KMS-11 (cell line): ENCODE measurements around the gene OR1N1.

Experiments used
- H2AFZ ChIP-seq: fragments of 200-600 bp; sonication (generic); 2 replicates; pipeline ENCODE4 v1.6.1; 2016; ENCODE audit warnings: antibody characterized with exemption, mixed run types, low read depth
- H3K27ac ChIP-seq: fragments of 200-600 bp; sonication (generic); 2 replicates; pipeline ENCODE4 v1.6.1; 2016; ENCODE audit warnings: mild to moderate bottlenecking, mixed run types
- H3K27me3 ChIP-seq: fragments of 200-600 bp; sonication (generic); 2 replicates; pipeline ENCODE4 v1.6.1; 2017; ENCODE audit warnings: mild to moderate bottlenecking, low read depth, mixed run types, moderate library complexity; ENCODE audit not compliant: insufficient read depth
- H3K36me3 ChIP-seq: fragments of 200-600 bp; sonication (generic); 2 replicates; pipeline ENCODE4 v1.6.1; 2017; ENCODE audit warnings: mild to moderate bottlenecking, mixed run types; ENCODE audit not compliant: insufficient read depth
- H3K4me1 ChIP-seq: fragments of 200-600 bp; sonication (generic); 2 replicates; pipeline ENCODE4 v1.6.1; 2016; ENCODE audit warnings: mild to moderate bottlenecking, low read depth, mixed run types; ENCODE audit not compliant: poor library complexity, severe bottlenecking
- H3K4me2 ChIP-seq: fragments of 200-600 bp; sonication (generic); 2 replicates; pipeline ENCODE4 v1.7.0; 2016; ENCODE audit warnings: mild to moderate bottlenecking, mixed run types
- H3K4me3 ChIP-seq: fragments of 200-600 bp; sonication (generic); IDR thresholded peaks from 2 replicates; pipeline ENCODE4 v1.6.1; 2017; ENCODE audit warnings: low read depth, low read length, mixed read lengths; ENCODE audit not compliant: insufficient read depth
- H3K79me2 ChIP-seq: fragments of 200-600 bp; sonication (generic); 2 replicates; pipeline ENCODE4 v1.6.1; 2016; ENCODE audit warnings: low read depth, mixed run types; ENCODE audit not compliant: insufficient read depth
- H3K9ac ChIP-seq: fragments of 200-600 bp; sonication (generic); 2 replicates; pipeline ENCODE4 v1.6.1; 2016; ENCODE audit warnings: mild to moderate bottlenecking, mixed run types
- H4K20me1 ChIP-seq: fragments of 200-600 bp; sonication (generic); 2 replicates; pipeline ENCODE4 v1.6.1; 2016; ENCODE audit warnings: mild to moderate bottlenecking, mixed run types; ENCODE audit not compliant: insufficient read depth
- TF ChIP-seq, protein P1 (sequence below): fragments of 200-600 bp; sonication (generic); conservative IDR thresholded peaks from 2 replicates; pipeline ENCODE4 v1.6.1; 2017; ENCODE audit warnings: low read depth, mild to moderate bottlenecking, antibody characterized with exemption, low read length, moderate library complexity, mixed read lengths

The OR1N1 gene

DNA sequence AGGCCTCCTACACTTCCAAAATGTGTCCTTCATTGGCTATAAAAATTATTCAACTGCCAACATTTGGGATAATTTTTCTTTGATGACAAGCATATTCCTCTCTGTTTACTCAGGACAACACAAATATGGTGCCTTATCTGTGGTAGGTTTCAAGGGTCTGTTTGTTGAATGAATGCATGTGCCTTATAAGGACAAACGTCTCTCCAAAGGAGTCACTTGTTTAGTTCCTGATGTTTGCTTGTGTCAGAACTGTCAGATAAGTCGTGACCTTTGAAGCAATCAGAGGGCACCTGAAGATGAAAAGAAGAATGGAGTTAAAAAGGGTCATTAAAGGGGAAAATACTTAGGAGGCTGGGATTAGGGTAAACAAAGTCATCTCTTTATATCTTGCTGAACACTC lies 20.1 kb downstream of the OR1N1 start:
- Histone ChIP-seq H2AFZ (no peak overlapping the region), H4K20me1 (no peaks in the 10 kb centered on the region), H3K36me3 (no peaks in the 10 kb centered on the region), H3K4me3 (no peak overlapping the region), H3K79me2 (no peaks in the 10 kb centered on the region), H3K27ac (no peak overlapping the region), H3K9ac (no peak overlapping the region), H3K4me2 (no peak overlapping the region), H3K27me3 (no peaks in the 10 kb centered on the region), H3K4me1 (no peaks in the 10 kb centered on the region)
- TF ChIP-seq, protein P1, sequence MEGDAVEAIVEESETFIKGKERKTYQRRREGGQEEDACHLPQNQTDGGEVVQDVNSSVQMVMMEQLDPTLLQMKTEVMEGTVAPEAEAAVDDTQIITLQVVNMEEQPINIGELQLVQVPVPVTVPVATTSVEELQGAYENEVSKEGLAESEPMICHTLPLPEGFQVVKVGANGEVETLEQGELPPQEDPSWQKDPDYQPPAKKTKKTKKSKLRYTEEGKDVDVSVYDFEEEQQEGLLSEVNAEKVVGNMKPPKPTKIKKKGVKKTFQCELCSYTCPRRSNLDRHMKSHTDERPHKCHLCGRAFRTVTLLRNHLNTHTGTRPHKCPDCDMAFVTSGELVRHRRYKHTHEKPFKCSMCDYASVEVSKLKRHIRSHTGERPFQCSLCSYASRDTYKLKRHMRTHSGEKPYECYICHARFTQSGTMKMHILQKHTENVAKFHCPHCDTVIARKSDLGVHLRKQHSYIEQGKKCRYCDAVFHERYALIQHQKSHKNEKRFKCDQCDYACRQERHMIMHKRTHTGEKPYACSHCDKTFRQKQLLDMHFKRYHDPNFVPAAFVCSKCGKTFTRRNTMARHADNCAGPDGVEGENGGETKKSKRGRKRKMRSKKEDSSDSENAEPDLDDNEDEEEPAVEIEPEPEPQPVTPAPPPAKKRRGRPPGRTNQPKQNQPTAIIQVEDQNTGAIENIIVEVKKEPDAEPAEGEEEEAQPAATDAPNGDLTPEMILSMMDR, result no peak

DNA sequence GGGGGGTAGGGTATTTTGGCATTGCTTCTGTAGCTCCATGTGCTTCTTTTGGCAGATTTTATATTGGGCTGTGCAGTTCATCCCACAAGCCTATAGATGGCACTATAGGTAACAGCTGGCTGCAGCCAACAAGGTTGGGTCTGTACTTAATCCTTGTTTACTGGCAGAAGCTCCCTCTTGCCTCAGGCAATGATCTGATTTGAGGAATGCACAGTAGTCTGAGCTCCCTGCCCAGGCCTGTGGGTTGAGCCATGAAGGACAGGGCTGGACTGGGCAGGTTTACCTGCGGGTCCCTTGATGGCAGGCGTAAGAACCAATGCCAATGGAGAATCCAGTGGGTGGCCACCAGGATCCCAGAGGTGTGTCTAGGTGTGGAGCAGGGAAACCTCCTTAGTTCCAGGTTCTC lies 28.2 kb downstream of the OR1N1 start:
- H3K4me1 ChIP-seq, result no peaks in the 10 kb centered on the region
- no peak overlapping the region for H3K4me3 ChIP-seq
- no peak overlapping the region for H3K27ac ChIP-seq
- H3K27me3 ChIP-seq, result no peaks in the 10 kb centered on the region
- no peak overlapping the region for H3K9ac ChIP-seq
- H3K36me3 ChIP-seq, result no peaks in the 10 kb centered on the region
- no peak overlapping the region for H2AFZ ChIP-seq
- no peaks in the 10 kb centered on the region for H3K79me2 ChIP-seq
- no peaks in the 10 kb centered on the region for H4K20me1 ChIP-seq
- no peak overlapping the region for H3K4me2 ChIP-seq
- TF ChIP-seq, protein P1, result peak; percentile 89

DNA sequence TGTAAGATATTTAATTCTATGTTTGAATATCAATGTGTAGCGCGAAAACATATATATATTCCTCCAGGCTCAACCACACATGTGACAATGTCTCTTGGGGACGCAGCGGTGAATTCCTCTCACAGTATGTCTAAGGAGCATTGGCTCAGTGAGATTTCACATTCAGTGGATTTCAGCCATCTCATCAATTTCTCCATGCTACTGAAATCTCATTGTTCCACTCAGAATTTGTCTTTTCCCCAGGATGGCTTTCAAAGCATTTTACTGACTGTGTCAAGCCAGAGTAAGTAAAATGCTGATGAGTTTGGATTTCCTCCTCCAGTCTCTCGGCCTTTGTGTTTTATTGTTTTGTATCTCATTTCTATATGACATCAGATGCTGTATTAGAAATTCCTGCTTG lies 48.0 kb downstream of the OR1N1 start:
- no peak overlapping the region for H3K27ac ChIP-seq
- no peak overlapping the region for H3K9ac ChIP-seq
- no peaks in the 10 kb centered on the region for H3K27me3 ChIP-seq
- no peak overlapping the region for H3K4me2 ChIP-seq
- H3K36me3 ChIP-seq, result no peaks in the 10 kb centered on the region
- H3K4me3 ChIP-seq, result no peak overlapping the region
- H4K20me1 ChIP-seq, result no peaks in the 10 kb centered on the region
- TF ChIP-seq, protein P1, result no peak
- H3K4me1 ChIP-seq, result no peaks in the 10 kb centered on the region
- no peak overlapping the region for H2AFZ ChIP-seq
- no peaks in the 10 kb centered on the region for H3K79me2 ChIP-seq

DNA sequence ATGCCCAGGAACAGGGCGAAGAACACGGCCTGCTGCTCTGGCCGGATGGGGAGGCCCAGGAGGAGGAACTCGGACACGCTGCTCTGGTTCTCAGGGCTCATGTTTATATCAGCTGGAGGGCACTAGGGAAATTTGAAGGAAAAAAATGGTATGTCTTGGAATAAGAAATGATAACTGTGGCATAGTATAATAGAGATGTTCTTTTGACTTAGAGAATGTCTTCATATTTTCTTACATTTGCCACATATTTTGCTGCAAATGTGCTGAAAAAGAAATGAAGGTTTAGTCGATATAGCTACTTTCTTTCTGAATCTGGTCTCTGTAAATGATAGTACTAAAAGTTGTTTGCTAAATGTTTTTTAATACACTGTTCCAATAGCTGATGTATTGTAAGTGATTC lies 49.3 kb downstream of the OR1N1 start, which contains the start of gene OR1J1:
TSS of gene OR1J1 (minus strand) at position 101 of the 400 bp plus-strand sequence. CDS start at position 101, 0 bp downstream.
- Histone ChIP-seq H3K4me1 (no peaks in the 10 kb centered on the region), H3K27ac (no peak within 1 kb of the TSS), H3K9ac (no peak within 1 kb of the TSS), H3K27me3 (no peaks in the 10 kb centered on the region), H3K36me3 (no peaks in the 10 kb centered on the region), H3K4me3 (no peak within 1 kb of the TSS), H3K4me2 (no peak within 1 kb of the TSS), H3K79me2 (no peaks in the 10 kb centered on the region), H4K20me1 (no peaks in the 10 kb centered on the region), H2AFZ (no peak within 1 kb of the TSS)
- TF ChIP-seq, protein P1, result no peak
